ENCODE measurements around the gene KTN1.

Gene KTN1

DNA sequence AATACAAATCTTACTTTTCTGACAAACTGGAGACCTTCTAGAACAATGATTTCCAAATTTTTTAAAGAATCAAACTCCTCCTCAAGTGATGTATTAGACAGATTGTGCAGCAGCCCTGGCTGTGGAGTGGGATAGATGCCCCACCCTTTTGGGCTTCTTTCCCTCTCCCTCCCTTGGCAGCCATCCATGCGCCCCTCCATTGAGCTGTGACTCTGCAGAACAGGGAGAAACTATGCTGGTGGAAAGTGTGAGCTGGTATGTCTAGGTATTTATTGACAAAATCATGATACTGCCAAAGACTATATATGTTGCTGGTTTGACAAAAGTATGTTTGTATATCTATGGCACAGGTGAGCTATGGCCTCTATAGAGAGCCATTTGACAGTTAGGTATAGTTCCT, 138.5 kb downstream of the KTN1 start:
- Histone ChIP-seq H3K27ac (ENCODE audit: insufficient read depth in 1 of 2, low read depth in 1 of 2, low read length in 2 of 2, poor library complexity in 1 of 2, severe bottlenecking in 2 of 2) (no peak overlapping the region), H3K4me3 (ENCODE audit: control insufficient read depth in 1 of 7, extremely low read depth in 1 of 7, insufficient read depth in 4 of 7, low read depth in 2 of 7, low read length in 6 of 7) (no peak overlapping the region), H3K27me3 (replicated peaks in 2 of 5; ENCODE audit: control insufficient read depth in 4 of 5, insufficient read depth in 5 of 5, low read length in 4 of 5) (no peaks in the 10 kb centered on the region), H3K4me1 (ENCODE audit: control extremely low read depth in 1 of 4, control insufficient read depth in 4 of 4, insufficient read depth in 4 of 4, low read length in 3 of 4) (no peaks in the 10 kb centered on the region), H3K36me3 (ENCODE audit: control insufficient read depth in 4 of 4, insufficient read depth in 4 of 4, low read length in 3 of 4) (no peaks in the 10 kb centered on the region), H3K9me3 (ENCODE audit: control extremely low read depth in 1 of 5, control insufficient read depth in 4 of 5, insufficient read depth in 2 of 5, low read depth in 1 of 5, low read length in 4 of 5) (no peaks in the 10 kb centered on the region)
- DNase-seq: no peak
- ChIA-PET POLR2A (interaction anchor here (0.7 kb wide), 1 partner anchor 313 kb away, joined by 3 read pairs; no protein-coding TSS in a partner anchor), CTCF (interaction anchor here (1.6 kb wide), 1 partner anchor 756 kb away, joined by 4 read pairs; no protein-coding TSS in a partner anchor)
- no CpG with 5 or more reads among the region's 1 CpG for WGBS (ENCODE audit: insufficient coverage)

DNA sequence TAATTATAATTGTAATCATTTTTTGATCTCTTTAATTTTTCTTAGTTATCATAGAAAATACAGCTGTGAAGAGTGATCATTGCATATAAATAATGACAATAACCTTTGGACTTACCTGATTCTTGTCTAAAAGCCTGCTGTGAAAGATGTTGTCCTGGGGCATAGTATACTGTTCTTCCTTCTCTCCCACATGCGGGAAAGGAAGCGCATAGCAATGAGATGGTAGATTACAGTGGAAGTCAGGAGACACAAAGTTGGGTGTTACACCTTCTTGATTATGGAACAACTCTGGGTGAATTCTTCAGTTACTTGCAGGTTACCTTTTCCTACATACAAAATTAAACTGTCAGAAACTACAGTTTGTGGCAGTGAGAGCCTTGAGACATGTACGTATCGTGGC, 140.8 kb downstream of the KTN1 start:
- H3K36me3 ChIP-seq (ENCODE audit: control insufficient read depth in 4 of 4, insufficient read depth in 4 of 4, low read length in 3 of 4): no peaks in the 10 kb centered on the region
- H3K9me3 ChIP-seq (ENCODE audit: control extremely low read depth in 1 of 5, control insufficient read depth in 4 of 5, insufficient read depth in 2 of 5, low read depth in 1 of 5, low read length in 4 of 5): no peaks in the 10 kb centered on the region
- no peak for DNase-seq
- H3K27ac ChIP-seq (ENCODE audit: insufficient read depth in 1 of 2, low read depth in 1 of 2, low read length in 2 of 2, poor library complexity in 1 of 2, severe bottlenecking in 2 of 2): no peak overlapping the region
- no peak overlapping the region for H3K4me3 ChIP-seq (ENCODE audit: control insufficient read depth in 1 of 7, extremely low read depth in 1 of 7, insufficient read depth in 4 of 7, low read depth in 2 of 7, low read length in 6 of 7)
- POLR2A ChIA-PET: no interaction called here
- WGBS (ENCODE audit: insufficient coverage): no CpG with 5 or more reads among the region's 4 CpGs
- H3K27me3 ChIP-seq (replicated peaks in 2 of 5; ENCODE audit: control insufficient read depth in 4 of 5, insufficient read depth in 5 of 5, low read length in 4 of 5): no peaks in the 10 kb centered on the region
- H3K4me1 ChIP-seq (ENCODE audit: control extremely low read depth in 1 of 4, control insufficient read depth in 4 of 4, insufficient read depth in 4 of 4, low read length in 3 of 4): no peaks in the 10 kb centered on the region
- CTCF ChIA-PET: no interaction called here

DNA sequence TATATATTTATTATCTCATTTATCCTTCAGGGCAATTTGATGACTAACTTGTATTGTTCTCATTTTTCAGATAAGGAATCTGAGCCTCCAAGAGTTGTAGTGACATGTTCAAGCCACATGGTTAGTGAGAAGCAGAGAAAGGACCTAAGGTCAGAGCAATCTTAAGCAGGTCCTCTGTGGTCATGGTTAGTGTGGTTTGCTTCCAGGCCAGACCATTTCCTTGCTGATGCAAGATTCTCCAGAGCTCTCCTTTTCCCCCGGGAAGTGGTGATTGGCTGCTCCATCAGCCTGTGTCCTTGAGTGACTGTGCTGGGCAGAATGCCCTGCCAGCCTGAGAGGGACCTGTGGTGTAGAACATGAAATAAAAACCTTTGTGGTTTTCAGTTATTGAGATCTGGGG, 141.3 kb downstream of the KTN1 start:
- no CpG with 5 or more reads among the region's 1 CpG for WGBS (ENCODE audit: insufficient coverage)
- Histone ChIP-seq H3K9me3 (ENCODE audit: control extremely low read depth in 1 of 5, control insufficient read depth in 4 of 5, insufficient read depth in 2 of 5, low read depth in 1 of 5, low read length in 4 of 5) (no peaks in the 10 kb centered on the region), H3K4me3 (ENCODE audit: control insufficient read depth in 1 of 7, extremely low read depth in 1 of 7, insufficient read depth in 4 of 7, low read depth in 2 of 7, low read length in 6 of 7) (no peak overlapping the region), H3K27ac (ENCODE audit: insufficient read depth in 1 of 2, low read depth in 1 of 2, low read length in 2 of 2, poor library complexity in 1 of 2, severe bottlenecking in 2 of 2) (no peak overlapping the region), H3K4me1 (ENCODE audit: control extremely low read depth in 1 of 4, control insufficient read depth in 4 of 4, insufficient read depth in 4 of 4, low read length in 3 of 4) (no peaks in the 10 kb centered on the region), H3K27me3 (replicated peaks in 2 of 5; ENCODE audit: control insufficient read depth in 4 of 5, insufficient read depth in 5 of 5, low read length in 4 of 5) (no peaks in the 10 kb centered on the region), H3K36me3 (ENCODE audit: control insufficient read depth in 4 of 4, insufficient read depth in 4 of 4, low read length in 3 of 4) (no peaks in the 10 kb centered on the region)
- ChIA-PET CTCF (no interaction called here), POLR2A (no interaction called here)
- DNase-seq: peak in 1 of 3 donors; percentile 16

DNA sequence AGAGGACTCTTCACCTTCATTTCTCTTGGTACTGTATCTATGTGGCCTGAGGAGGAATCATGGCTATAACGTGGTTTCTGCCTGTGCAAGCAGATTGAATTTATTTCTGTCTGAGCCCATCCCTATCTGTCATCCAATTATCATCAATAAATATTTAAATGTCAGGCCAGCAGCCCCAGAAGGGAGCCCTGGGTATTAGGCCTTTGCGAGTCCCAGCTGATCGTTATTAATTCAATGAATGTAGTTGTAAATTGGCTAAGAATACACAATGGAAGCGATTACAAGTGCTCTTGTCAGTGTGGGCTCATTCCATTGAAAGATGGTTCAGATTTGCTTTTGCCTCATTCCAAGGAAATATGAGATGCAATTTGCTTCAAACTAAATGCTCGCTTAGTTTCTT, 142.0 kb downstream of the KTN1 start:
- no peaks in the 10 kb centered on the region for H3K9me3 ChIP-seq (ENCODE audit: control extremely low read depth in 1 of 5, control insufficient read depth in 4 of 5, insufficient read depth in 2 of 5, low read depth in 1 of 5, low read length in 4 of 5)
- H3K4me3 ChIP-seq (ENCODE audit: control insufficient read depth in 1 of 7, extremely low read depth in 1 of 7, insufficient read depth in 4 of 7, low read depth in 2 of 7, low read length in 6 of 7): no peak overlapping the region
- H3K36me3 ChIP-seq (ENCODE audit: control insufficient read depth in 4 of 4, insufficient read depth in 4 of 4, low read length in 3 of 4): no peaks in the 10 kb centered on the region
- CTCF ChIA-PET: interaction anchor here (1.0 to 1.7 kb wide), 3 partner anchors 9 to 759 kb away, joined by 3 to 5 read pairs (median 3); no protein-coding TSS in a partner anchor
- DNase-seq: no peak
- POLR2A ChIA-PET: no interaction called here
- WGBS (ENCODE audit: insufficient coverage): 87% methylated on average over 4 of the region's 5 CpGs
- no peak overlapping the region for H3K27ac ChIP-seq (ENCODE audit: insufficient read depth in 1 of 2, low read depth in 1 of 2, low read length in 2 of 2, poor library complexity in 1 of 2, severe bottlenecking in 2 of 2)
- H3K4me1 ChIP-seq (ENCODE audit: control extremely low read depth in 1 of 4, control insufficient read depth in 4 of 4, insufficient read depth in 4 of 4, low read length in 3 of 4): no peaks in the 10 kb centered on the region
- no peaks in the 10 kb centered on the region for H3K27me3 ChIP-seq (replicated peaks in 2 of 5; ENCODE audit: control insufficient read depth in 4 of 5, insufficient read depth in 5 of 5, low read length in 4 of 5)

DNA sequence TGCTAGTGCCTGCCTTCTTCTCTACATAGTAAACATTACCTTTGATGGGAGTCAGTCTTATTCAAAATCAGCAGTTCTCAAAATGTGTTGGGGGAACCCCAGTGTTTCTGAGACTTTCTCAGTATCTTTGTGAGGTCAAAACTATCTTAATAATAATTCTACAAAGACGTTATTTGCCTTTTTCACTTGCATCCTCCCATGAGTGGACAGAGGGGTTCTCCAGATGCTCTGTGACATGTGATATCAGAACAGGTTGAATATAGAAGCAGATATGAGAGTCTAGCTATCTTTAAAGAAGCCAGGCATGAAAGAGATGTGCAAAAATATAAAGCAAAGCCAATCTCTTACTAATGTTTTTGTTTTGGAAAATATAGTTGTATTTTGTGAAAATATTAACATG, 144.7 kb downstream of the KTN1 start:
- no peak for DNase-seq
- no peak overlapping the region for H3K27ac ChIP-seq (ENCODE audit: insufficient read depth in 1 of 2, low read depth in 1 of 2, low read length in 2 of 2, poor library complexity in 1 of 2, severe bottlenecking in 2 of 2)
- no peak overlapping the region for H3K4me3 ChIP-seq (ENCODE audit: control insufficient read depth in 1 of 7, extremely low read depth in 1 of 7, insufficient read depth in 4 of 7, low read depth in 2 of 7, low read length in 6 of 7)
- ChIA-PET POLR2A (no interaction called here), CTCF (interaction anchor here (1.1 to 1.9 kb wide), 2 partner anchors 9 to 698 kb away, joined by 3 to 8 read pairs; no protein-coding TSS in a partner anchor)
- H3K36me3 ChIP-seq (ENCODE audit: control insufficient read depth in 4 of 4, insufficient read depth in 4 of 4, low read length in 3 of 4): no peaks in the 10 kb centered on the region
- WGBS (ENCODE audit: insufficient coverage): no CpG with 5 or more reads among the region's 1 CpG
- H3K4me1 ChIP-seq (ENCODE audit: control extremely low read depth in 1 of 4, control insufficient read depth in 4 of 4, insufficient read depth in 4 of 4, low read length in 3 of 4): no peaks in the 10 kb centered on the region
- no peaks in the 10 kb centered on the region for H3K9me3 ChIP-seq (ENCODE audit: control extremely low read depth in 1 of 5, control insufficient read depth in 4 of 5, insufficient read depth in 2 of 5, low read depth in 1 of 5, low read length in 4 of 5)
- no peaks in the 10 kb centered on the region for H3K27me3 ChIP-seq (replicated peaks in 2 of 5; ENCODE audit: control insufficient read depth in 4 of 5, insufficient read depth in 5 of 5, low read length in 4 of 5)

DNA sequence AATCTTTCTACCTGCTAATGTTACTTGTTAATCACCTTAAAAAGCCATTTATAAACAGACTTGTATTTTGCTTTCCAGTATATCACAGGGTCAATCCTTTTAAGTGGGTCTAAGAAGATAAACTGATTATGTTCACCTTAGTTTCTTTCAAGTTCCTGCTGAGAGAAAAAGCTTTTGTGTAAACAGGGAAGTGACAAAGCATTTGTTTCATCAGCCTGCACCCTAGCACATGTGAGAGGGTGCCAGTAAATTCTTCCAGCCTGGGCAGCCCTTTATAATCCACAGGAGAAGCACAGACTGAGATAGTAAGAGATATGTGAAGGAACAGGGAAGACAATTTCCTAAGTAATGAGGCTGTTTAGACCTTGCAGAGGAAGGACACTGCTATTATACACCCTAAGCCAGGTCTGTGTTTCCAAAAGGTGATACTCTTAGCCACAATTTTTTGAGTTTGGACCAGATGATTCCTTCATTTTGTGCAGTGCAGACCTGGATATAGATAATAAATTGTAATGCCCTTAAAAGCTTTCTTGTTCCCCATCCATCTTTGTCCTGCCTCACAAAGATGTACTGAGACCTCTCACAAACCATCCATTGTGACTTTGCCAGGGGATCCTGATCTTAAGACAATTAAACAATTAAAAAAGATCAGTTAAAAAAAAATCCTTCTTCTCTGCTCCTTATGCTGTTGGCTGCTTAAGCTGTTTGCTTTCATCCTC, 150.7 kb downstream of the KTN1 start:
- peaks cover 0 to 7% (median 4%) of the 10 kb centered on the region in 4 experiments for H3K4me1 ChIP-seq (ENCODE audit: control extremely low read depth in 1 of 4, control insufficient read depth in 4 of 4, insufficient read depth in 4 of 4, low read length in 3 of 4)
- peak in 1 of 3 donors; percentile 28 for DNase-seq
- POLR2A ChIA-PET: no interaction called here
- CTCF ChIA-PET: interaction anchor here (0.9 to 4.5 kb wide), 13 partner anchors 8 to 753 kb away, joined by 3 to 33 read pairs (median 4); no protein-coding TSS in a partner anchor
- H3K4me3 ChIP-seq (ENCODE audit: control insufficient read depth in 1 of 7, extremely low read depth in 1 of 7, insufficient read depth in 4 of 7, low read depth in 2 of 7, low read length in 6 of 7): no peak overlapping the region
- no peaks in the 10 kb centered on the region for H3K27me3 ChIP-seq (replicated peaks in 2 of 5; ENCODE audit: control insufficient read depth in 4 of 5, insufficient read depth in 5 of 5, low read length in 4 of 5)
- no peaks in the 10 kb centered on the region for H3K36me3 ChIP-seq (ENCODE audit: control insufficient read depth in 4 of 4, insufficient read depth in 4 of 4, low read length in 3 of 4)
- peaks cover 0 to under 1% (median 0%) of the 10 kb centered on the region in 5 experiments for H3K9me3 ChIP-seq (ENCODE audit: control extremely low read depth in 1 of 5, control insufficient read depth in 4 of 5, insufficient read depth in 2 of 5, low read depth in 1 of 5, low read length in 4 of 5)
- no peak overlapping the region for H3K27ac ChIP-seq (ENCODE audit: insufficient read depth in 1 of 2, low read depth in 1 of 2, low read length in 2 of 2, poor library complexity in 1 of 2, severe bottlenecking in 2 of 2)

DNA sequence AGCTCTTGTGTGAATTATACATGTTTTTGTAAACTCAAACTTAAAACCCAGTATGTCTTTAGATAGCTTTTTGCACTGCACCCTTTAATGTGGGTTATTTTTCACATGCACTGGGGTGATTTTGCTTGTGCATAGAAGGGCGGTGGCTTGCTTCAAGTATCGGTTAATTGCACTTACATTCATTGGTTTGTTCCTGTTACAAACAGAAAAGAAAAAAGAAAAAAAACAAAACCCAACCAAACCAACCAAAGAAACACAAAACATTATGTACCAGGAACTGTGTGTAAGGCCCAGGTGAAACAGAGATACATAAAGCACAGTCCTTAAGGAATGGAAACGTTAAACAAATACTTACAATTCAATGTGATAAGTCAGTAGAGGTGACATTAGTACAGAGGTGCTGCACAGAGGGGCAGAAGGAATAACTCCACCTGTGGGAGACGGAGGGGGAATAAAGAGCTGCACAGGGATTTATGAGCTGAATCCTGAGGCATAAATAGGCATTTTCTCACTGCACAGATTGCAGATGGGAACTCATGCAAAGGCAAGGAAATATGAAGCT, 151.4 kb downstream of the KTN1 start:
- POLR2A ChIA-PET: no interaction called here
- no peaks in the 10 kb centered on the region for H3K36me3 ChIP-seq (ENCODE audit: control insufficient read depth in 4 of 4, insufficient read depth in 4 of 4, low read length in 3 of 4)
- no peak overlapping the region for H3K4me3 ChIP-seq (ENCODE audit: control insufficient read depth in 1 of 7, extremely low read depth in 1 of 7, insufficient read depth in 4 of 7, low read depth in 2 of 7, low read length in 6 of 7)
- no peak for DNase-seq
- no peak overlapping the region for H3K27ac ChIP-seq (ENCODE audit: insufficient read depth in 1 of 2, low read depth in 1 of 2, low read length in 2 of 2, poor library complexity in 1 of 2, severe bottlenecking in 2 of 2)
- peaks cover 0 to 3% (median 3%) of the 10 kb centered on the region in 5 experiments for H3K9me3 ChIP-seq (ENCODE audit: control extremely low read depth in 1 of 5, control insufficient read depth in 4 of 5, insufficient read depth in 2 of 5, low read depth in 1 of 5, low read length in 4 of 5)
- 100% methylated on average over 1 of the region's 4 CpGs for WGBS (ENCODE audit: insufficient coverage)
- H3K27me3 ChIP-seq (replicated peaks in 2 of 5; ENCODE audit: control insufficient read depth in 4 of 5, insufficient read depth in 5 of 5, low read length in 4 of 5): no peaks in the 10 kb centered on the region
- peaks cover 0 to 7% (median 4%) of the 10 kb centered on the region in 4 experiments for H3K4me1 ChIP-seq (ENCODE audit: control extremely low read depth in 1 of 4, control insufficient read depth in 4 of 4, insufficient read depth in 4 of 4, low read length in 3 of 4)
- CTCF ChIA-PET: interaction anchor here (0.6 to 4.5 kb wide), 27 partner anchors 8 to 755 kb away, joined by 3 to 33 read pairs (median 3); no protein-coding TSS in a partner anchor

Data from common myeloid progenitor, CD34-positive (primary cell).